Thyroid gland (tissue), 4 donors: Measurements from ENCODE around the gene CBFA2T3.

Experiments used
- CTCF ChIP-seq, 6 experiments: fragments of 200-600 bp in 3 of 6; fragments of 450-650 bp in 3 of 6; sonication (generic) in 3 of 6; IDR thresholded peaks; one replicate each; pipeline ENCODE4 v1.5.1; 2016 to 2019; ENCODE audit warnings: antibody characterized with exemption in 6 of 6, mild to moderate bottlenecking in 2 of 6, inconsistent platforms in 1 of 6, moderate library complexity in 1 of 6
- POLR2A ChIP-seq, 2 donors: fragments of 450-650 bp; IDR thresholded peaks; one replicate each; pipeline ENCODE4 v1.6.1; 2017; ENCODE audit warnings: antibody characterized with exemption in 2 of 2, mild to moderate bottlenecking in 2 of 2, moderate library complexity in 1 of 2

GRCh38 chr16:88894681-88895300 is 82.2 kb downstream of the CBFA2T3 start:
- no peak for TF ChIP-seq POLR2A (IDR thresholded peaks at IDR 0.05)
- no peak for TF ChIP-seq CTCF (IDR thresholded peaks at IDR 0.05)
